Stimulated activated CD4-positive, alpha-beta T cell treated with anti-CD3 and anti-CD28 coated beads, Interleukin-4, amount 100 ng/mL, for 1 hour (primary cell): ENCODE results near the gene VHLL.

ENCODE experiments used
- DNase-seq: peaks from one replicate; pipeline ENCODE4 v3.0.0-alpha.2; 2020

The VHLL gene

DNA sequence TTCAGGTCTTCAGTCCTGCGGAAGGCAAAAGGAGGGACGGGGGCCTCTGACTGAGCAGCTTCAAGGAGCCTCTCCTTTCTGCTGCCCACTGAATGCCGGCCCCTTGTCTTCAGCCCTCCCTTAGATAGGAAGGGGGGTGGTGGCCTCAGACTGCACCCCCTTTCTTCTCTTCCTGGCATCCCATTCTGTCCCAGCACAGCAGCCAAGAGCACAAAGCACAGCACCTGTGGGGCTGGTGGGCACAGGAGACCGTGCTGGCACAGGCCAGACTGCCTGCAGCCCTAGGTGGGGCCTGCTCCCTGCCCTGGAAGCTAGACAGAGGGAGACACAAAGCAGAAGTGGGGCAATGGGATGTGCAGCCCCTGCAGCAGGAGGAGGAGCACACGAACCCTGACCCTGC, 49.5 kb downstream of the VHLL start:
- DNase-seq = no peak
